Lung microvascular endothelial cell (primary cell): ENCODE data around the gene SLC25A10. TPM values are rescaled to one million over a fixed set of nuclear protein-coding genes. Genes with fewer than 3 reads are reported as not detected.

Experiments
- DNase-seq, 2 donors: peaks; one replicate each; pipeline versions ENCODE4 v3.0.0 to v3.0.0-alpha.2; 2010; ENCODE audit warnings: low read depth in 2 of 2
- total RNA-seq: library from RNA; depleted of rRNA; stranded (reverse); fragments of >200 nt; gene quantifications from 2 replicates; pipeline ENCODE4 v1.2.1, GENCODE V29; 2014

Gene SLC25A10
- total RNA-seq, 1 donor from 2014 or later, result 6.7 TPM

GRCh38 chr17:81705518-81706231 lies 6.4 kb upstream of the SLC25A10 start:
- no peak for DNase-seq

DNA sequence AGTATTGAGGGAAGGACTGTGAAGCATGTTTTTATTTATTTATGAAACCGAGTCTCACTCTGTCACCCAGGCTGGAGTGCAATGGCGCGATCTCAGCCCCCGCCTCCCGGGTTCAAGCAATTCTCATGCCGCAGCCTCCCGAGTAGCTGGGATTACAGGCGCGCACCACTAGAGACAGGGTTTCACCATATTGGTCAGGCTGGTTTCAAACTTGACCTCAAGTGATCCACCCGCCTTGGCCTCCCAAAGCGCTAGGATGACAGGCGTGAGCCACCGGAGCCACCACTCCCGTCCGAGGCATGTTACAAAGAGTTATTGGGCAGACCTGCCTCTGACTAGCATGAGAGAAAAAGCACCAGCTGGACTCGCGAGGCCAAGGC lies 5.9 kb upstream of the SLC25A10 start:
- DNase-seq, result no peak

- DNase-seq, result no peak
These were observed 5.1 kb upstream of the SLC25A10 start for GRCh38 chr17:81706757-81707624.

DNA sequence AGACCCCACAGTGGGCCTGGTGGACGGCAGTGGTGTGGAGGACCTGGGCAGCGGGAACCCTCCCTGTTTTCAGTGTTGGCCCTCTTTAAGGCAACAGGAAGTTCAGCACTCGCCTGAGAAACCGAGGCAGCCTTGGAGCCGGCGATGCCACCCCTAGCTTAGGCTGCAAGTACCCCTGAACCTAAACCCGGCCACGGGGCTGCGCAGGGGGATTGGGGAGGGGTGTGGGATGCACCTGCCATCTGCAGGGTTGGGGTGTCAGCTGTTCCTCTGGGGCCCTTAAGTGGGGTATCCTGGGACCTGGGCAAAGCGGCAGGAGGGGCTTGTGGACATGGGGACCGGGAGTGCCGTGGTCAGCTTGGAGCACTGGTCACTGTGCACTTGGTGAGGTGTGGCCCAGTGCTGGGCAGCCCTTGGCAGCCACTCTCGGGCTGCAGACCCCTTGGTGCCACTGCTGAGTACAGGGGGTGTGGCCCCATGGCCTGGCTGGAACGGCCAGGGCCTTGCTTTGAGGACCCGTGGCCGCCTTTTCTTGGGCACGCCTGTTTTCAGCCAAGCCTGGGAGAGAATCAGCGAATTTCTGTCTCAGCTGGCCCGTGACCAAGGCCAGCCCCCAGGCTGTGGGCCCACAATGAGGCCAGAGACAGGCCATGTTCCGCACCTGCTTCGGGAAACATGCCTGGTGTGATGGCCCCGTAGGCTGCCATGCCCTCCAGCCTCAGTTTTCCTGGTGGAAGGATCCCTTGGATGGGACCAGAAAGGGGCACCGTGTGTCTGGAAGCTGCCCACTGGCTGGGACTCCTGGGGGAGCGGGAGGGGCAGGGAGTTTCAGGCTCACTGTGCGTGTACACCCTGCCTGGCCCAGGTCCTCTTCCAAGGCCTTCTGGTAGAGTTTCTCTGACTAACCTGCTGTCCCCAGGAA lies 4.1 kb upstream of the SLC25A10 start:
- no peak for DNase-seq

- no peak for DNase-seq
These were observed 3.3 kb upstream of the SLC25A10 start for GRCh38 chr17:81708739-81709185.

DNA sequence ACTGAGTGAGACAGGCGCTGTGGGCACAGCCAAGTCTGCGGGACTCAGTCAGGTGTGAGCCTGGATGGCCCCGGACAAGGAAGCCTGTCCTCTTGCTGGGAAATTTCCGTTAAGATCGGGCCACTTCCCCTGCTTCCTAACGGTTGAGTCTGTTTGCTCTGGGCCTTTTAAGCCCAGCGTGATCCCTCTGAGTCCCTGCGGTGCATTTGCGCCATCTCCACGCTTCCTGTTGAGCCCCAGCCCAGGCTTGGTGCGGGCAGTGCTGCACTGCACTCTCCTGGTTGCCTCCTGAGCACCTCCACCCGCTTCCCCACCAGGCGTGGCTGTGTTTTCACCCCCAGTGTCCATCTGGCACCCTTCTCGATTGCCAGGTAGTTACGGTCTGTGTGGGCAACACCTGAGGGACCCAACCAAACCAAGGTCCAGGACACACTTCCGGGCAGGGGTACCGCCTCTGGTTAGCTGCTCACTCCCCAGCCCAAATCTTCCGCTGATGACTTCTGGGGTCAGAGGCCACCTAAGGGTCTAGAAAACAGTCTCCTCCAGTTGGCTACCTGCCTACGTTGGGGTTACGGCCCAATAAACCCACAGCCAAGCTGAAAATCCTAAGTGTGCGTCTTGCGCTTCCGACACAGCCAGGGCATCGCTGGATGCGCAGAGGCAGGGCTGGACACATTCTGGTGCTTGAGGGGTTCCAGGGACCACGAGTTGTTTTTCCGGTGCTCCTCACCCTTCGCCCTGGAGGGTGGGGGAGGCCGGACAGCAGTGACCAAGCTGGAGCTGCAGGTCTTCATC lies 1.4 kb upstream of the SLC25A10 start:
- peak in 1 of 2 donors; percentile 37 for DNase-seq

GRCh38 chr17:81712468-81713003 lies 452 bp downstream of the SLC25A10 start:
- peak; percentile 42 to 46 for DNase-seq

DNA sequence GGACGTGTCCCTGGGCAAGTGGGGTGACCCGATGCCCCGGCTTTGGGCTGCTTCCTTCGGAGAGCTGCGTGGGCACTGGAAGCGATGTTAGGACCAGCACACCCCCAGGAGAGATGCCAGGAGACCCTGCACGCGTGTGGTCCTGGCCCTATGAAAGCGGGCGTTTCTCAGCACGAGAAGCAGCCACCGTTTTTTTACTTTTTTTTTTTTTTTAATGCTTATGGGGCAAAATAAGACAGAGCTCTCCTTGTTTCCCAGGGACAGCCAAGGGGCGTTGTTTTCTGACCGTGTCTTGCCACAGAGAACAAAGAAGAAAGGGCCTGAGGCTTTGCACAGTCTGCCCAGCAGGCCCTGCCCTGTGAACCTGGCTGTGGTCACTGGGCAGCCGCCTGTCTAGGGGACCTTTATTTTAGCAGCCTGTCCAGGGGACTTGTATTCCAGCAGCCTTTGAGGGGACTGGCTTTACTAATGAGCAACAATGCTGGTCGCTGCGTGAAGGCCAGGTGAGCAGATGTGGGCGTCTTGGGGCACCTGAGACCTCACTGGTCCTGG lies 996 bp downstream of the SLC25A10 start:
- DNase-seq, result no peak

- no peak for DNase-seq
These were observed 1.7 kb downstream of the SLC25A10 start for GRCh38 chr17:81713556-81714411.

- DNase-seq, result no peak
These were observed 2.5 kb downstream of the SLC25A10 start for GRCh38 chr17:81714412-81715106.

GRCh38 chr17:81715107-81715871 lies 3.2 kb downstream of the SLC25A10 start:
- DNase-seq, result no peak

DNA sequence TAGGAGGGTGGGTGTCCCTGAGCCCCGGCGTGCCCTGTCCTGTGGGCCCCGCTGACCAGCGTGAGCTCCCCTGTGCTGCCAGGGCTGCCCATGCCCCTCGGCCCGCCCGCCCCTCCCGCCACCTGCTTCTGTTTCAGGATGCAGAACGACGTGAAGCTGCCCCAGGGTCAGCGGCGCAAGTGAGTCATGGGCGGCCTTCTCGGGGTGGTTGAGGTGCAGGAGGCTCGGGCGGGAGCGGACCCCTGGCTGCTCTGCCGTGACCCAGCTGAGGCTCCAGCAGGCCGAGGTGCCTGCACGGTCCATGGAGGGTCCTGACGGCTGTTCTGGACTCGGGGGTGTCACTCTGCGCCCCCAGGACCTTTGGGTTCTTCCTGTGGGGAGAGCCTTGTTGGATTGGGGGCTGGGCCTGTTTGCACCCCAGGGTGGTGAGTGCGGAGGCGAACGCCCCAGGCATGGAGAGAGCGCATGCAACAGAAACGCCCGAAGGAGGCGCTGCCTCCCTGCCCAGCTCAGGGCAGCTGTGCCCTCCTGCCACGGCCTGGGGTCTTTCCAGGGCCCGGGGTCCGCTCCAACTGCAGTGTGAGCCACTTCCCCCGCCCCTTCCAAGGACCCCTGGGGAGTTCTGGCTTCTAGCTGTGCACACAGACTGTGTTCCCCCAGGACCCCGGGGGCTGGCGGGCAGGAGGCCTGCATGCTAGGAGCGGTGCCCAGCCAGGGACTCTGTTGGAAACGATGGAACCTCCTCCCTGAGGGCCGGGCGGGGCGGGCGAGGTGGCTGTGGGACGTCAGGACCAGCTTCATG lies 4.0 kb downstream of the SLC25A10 start:
- DNase-seq, result no peak

- no peak for DNase-seq
These were observed 4.6 kb downstream of the SLC25A10 start for GRCh38 chr17:81716674-81716996.

DNA sequence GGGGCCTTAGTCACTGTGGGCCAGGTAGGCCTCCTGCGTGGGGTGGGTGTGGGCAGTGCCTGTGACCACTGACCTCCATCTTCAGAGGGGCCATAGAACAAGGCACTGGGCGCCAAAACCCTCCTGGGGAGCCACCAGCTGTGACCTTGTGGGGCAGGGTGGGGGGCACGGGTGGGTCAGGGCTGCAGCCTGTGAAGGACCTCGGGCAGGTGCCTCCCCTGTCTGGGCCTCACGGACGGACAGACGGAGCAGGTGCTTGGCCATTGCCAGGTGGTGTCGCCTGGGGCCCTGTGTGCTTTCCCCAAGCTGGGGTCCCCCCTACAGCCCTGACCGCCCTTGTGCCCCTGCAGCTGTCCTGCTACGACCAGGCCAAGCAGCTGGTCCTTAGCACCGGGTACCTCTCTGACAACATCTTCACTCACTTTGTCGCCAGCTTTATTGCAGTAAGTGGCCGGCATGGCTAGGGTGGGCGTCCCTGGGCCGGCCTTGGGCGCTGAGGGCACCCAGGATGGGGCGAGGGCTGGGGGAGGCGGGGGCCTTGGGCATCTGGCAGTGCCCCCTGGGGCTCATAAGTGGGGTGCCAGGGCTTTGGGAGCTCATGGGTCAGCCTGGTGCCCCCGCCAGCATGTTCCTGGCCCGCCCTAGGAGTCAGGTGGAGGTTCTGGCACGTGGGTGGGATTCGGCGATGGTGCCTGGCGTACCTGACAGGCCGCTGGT lies 5.1 kb downstream of the SLC25A10 start:
- no peak for DNase-seq

DNA sequence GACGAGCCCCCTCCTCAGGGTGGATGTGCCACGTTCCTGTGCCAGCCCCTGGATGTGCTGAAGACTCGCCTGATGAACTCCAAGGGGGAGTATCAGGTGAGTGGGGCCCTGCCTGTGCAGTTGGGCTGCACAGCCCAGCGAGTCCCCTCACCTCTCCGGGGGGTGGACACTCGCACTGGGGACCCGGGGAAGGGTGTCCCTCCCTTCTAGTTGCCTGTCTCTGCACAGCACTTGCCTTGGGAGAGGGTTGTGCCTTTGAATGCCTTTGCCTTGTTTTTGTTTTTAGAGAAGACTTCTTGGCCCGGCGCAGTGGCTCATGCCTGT lies 5.6 kb downstream of the SLC25A10 start:
- no peak for DNase-seq

DNA sequence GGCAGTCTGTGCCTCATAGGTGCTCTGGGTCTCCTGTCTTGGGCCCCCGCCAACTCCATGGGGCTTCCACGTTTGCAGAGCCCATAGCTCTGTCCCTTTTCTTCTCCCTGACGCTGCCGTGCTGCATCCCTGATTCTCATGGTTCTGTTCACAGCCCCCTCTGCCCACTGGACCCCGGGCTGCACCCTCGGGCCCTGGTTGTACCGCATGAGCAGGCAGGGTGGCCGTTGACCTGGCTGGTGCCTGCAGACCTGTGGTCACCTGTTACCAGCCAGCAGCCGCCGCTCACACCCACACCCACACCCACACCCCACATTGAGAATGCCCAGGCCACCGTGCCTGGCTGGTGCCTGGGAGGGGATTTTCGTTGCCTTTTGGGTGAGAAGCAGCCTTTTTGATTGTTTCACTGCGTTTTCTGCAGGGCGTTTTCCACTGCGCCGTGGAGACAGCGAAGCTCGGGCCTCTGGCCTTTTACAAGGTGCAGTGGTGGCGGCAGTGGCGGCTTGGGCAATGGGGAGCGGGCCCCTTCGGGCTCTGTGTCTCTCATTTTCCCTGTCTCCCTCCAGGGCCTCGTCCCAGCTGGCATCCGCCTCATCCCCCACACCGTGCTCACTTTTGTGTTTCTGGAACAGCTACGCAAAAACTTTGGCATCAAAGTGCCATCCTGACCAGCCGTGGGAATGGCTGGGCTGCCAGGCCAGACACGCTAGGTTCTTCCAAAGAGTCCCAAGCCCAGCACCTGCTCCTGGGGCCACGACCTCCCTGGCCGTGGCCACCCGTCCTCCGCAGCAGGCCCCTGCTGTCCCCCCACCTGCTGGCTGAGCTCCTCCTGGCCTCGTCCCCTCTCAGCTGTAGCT lies 7.6 kb downstream of the SLC25A10 start:
- no peak for DNase-seq
